Measurements from ENCODE around the gene OLA1.

DNA sequence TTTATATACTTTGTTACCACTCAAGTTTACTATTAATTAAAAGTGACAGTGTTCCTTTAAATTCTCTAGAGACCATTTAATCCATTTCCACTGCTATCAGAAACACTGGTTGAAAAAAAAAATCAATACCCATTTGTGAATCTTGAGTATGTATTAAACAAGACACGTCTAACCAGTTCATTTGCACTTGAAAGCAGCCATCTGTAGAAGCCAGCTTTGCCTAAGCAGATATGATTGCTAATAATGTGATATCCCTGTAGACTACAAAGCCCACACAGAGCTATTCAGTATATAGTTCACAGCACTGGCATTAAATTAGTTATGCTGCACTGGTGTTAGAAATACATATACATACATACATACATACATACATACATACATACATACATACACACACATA lies 171.4 kb downstream of the OLA1 start:
- TF ChIP-seq, protein P1, sequence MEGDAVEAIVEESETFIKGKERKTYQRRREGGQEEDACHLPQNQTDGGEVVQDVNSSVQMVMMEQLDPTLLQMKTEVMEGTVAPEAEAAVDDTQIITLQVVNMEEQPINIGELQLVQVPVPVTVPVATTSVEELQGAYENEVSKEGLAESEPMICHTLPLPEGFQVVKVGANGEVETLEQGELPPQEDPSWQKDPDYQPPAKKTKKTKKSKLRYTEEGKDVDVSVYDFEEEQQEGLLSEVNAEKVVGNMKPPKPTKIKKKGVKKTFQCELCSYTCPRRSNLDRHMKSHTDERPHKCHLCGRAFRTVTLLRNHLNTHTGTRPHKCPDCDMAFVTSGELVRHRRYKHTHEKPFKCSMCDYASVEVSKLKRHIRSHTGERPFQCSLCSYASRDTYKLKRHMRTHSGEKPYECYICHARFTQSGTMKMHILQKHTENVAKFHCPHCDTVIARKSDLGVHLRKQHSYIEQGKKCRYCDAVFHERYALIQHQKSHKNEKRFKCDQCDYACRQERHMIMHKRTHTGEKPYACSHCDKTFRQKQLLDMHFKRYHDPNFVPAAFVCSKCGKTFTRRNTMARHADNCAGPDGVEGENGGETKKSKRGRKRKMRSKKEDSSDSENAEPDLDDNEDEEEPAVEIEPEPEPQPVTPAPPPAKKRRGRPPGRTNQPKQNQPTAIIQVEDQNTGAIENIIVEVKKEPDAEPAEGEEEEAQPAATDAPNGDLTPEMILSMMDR (IDR thresholded peaks at IDR 0.05; ENCODE audit: low read depth, low read length, poor library complexity, severe bottlenecking): no peak
- TF ChIP-seq EZH2phosphoT487 (IDR thresholded peaks at IDR 0.05; ENCODE audit: borderline replicate concordance, low read length): no peak
